Activated naive CD4-positive, alpha-beta T cell treated with anti-CD3 and anti-CD28 coated beads, Interleukin-2, amount 50 U/mL, for 72 hours (primary cell): ENCODE results near the gene DRGX. TPM values are rescaled to one million over a fixed set of nuclear protein-coding genes. Genes with fewer than 3 reads are reported as not detected.

Source experiments
- ATAC-seq, 2 donors: fragments of 150-1000 bp; cut with Tn5 transposase; 2 replicates each; pipeline ENCODE4 v1.10.0; 2021; ENCODE audit warnings: mild to moderate bottlenecking in 2 of 2, moderate library complexity in 2 of 2
- DNase-seq, 2 donors: peaks; one replicate each; pipeline ENCODE4 v3.0.0; 2021 to 2022; ENCODE audit warnings: low spot score in 2 of 2
- H3K27ac Mint-ChIP-seq, 2 donors: one replicate each; pipeline ENCODE4 v1.8.0; 2022; ENCODE audit warnings: mild to moderate bottlenecking in 2 of 2, mixed read lengths in 2 of 2
- H3K36me3 Mint-ChIP-seq, 2 donors: one replicate each; pipeline ENCODE4 v1.8.0; 2022; ENCODE audit warnings: mixed read lengths in 2 of 2
- H3K9me3 Mint-ChIP-seq, 2 donors: one replicate each; pipeline ENCODE4 v1.8.0; 2022; ENCODE audit warnings: mixed read lengths in 2 of 2
- total RNA-seq, 2 donors: library from RNA; stranded (reverse); gene quantifications; one replicate each; pipeline ENCODE4 v1.2.3, GENCODE V29; 2022

DRGX gene
- total RNA-seq, 2 donors from 2014 or later, result not detected

DNA sequence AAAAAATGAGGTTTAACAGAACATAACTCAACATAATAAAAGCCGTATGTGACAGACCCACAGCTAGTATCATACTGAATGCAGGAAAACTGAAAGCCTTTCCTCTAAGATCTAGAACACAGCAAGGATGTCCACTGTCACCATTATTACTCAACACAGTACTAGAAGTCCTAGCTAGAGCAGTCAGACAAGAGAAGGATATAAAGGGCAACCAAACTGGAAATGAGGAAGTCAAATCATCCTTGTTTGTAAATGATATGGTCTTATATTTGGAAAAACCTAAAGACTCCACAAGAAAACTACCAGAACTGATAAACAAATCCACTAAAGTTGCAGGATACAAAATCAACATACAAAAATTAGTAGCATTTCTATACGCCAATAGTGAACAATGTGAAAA, 51.0 kb downstream of the DRGX start:
- H3K36me3 Mint-ChIP-seq, result no peaks in the 10 kb centered on the region
- ATAC-seq, result no peak
- peaks cover 3 to 7% of the 10 kb centered on the region in 2 donors for H3K9me3 Mint-ChIP-seq
- H3K27ac Mint-ChIP-seq, result no peak overlapping the region
- DNase-seq, result no peak

- Mint-ChIP-seq H3K9me3 (peaks cover 16 to 23% of the 10 kb centered on the region in 2 donors), H3K36me3 (peaks cover 18 to 26% of the 10 kb centered on the region in 2 donors), H3K27ac (no peak overlapping the region)
- DNase-seq, result no peak
- ATAC-seq, result no peak
These were observed 57.3 kb downstream of the DRGX start for GRCh38 chr10:49338604-49339003.

DNA sequence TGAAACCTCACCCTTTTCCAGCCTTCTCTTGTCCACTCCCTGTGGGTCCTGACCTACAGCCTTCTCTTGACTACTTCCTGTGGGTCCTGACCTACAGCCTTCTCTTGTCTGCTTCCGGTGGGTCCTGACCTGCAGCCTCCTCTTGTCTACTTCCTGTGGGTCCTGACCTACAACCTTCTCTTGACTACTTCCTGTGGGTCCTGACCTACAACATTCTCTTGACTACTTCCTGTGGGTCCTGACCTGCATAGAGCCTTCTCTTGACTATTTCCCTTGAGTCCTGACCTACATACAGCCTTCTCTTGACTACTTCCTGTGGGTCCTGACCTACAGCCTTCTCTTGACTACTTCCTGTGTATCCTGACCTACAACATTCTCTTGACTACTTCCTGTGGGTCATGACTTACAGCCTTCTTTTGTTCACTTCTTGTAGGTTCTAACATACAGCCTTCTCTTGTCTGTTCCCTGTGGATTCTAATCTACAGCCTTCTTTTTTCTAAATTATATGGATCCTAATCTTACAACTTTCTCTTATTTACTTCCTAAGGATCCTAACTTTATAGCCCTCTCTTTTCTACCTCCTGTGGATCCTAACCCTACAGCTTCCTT, 60.4 kb downstream of the DRGX start:
- DNase-seq (no peak), ATAC-seq (no peak)
- Mint-ChIP-seq H3K27ac (peak overlapping the region; percentile 56 to 73), H3K36me3 (peaks cover 19 to 27% of the 10 kb centered on the region in 2 donors), H3K9me3 (peaks cover 16 to 26% of the 10 kb centered on the region in 2 donors)

GRCh38 chr10:49334964-49335363, 60.9 kb downstream of the DRGX start:
- peaks cover 19 to 27% of the 10 kb centered on the region in 2 donors for H3K36me3 Mint-ChIP-seq
- H3K27ac Mint-ChIP-seq, result peak overlapping the region in 1 of 2 donors; percentile 73
- DNase-seq (no peak), ATAC-seq (no peak)
- H3K9me3 Mint-ChIP-seq, result peaks cover 16 to 26% of the 10 kb centered on the region in 2 donors

DNA sequence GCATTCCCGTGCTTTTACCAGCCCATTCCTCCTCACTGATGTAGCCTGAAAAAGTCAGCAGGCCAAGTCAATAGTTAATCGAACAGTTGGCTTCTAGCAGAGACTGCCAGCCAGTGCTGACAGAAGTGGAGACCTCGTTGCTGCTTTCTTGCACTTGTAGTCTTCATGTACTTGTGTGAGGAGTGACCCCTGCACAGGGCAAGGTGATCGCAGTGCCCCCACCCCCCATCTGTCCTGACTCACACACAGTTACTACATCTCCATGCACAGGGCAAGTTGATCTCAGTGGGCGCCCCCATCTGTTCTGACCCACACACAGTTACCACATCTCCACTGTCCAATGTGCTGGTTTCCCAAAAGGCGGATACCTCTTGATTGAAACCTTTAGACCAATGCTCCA, 62.7 kb downstream of the DRGX start:
- no peak overlapping the region for H3K27ac Mint-ChIP-seq
- peaks cover 19 to 27% of the 10 kb centered on the region in 2 donors for H3K36me3 Mint-ChIP-seq
- DNase-seq (no peak), ATAC-seq (no peak)
- H3K9me3 Mint-ChIP-seq, result peaks cover 16 to 26% of the 10 kb centered on the region in 2 donors

DNA sequence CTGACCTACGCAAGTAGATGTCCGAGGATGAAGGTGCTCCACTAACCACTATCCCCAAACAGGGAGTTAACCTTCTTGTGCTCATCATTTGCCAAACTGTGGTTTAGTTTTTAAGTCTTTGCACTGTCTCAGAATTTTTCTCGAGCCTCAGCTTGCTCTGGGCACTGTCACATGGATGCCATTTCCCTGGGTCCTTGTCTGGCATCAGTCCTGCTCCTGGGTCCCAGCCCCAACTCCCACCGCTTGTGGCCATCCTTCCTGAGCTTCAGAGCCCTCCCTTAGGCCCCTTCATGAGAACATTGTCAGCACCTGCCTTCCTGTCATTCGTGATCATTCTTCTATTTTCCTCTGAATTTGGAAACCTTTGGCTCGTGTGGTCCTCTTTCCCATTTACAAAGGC, 63.1 kb downstream of the DRGX start:
- DNase-seq, result no peak
- ATAC-seq, result no peak
- Mint-ChIP-seq H3K9me3 (peaks cover 16 to 26% of the 10 kb centered on the region in 2 donors), H3K36me3 (peaks cover 19 to 27% of the 10 kb centered on the region in 2 donors), H3K27ac (no peak overlapping the region)

- H3K27ac Mint-ChIP-seq, result no peak overlapping the region
- H3K36me3 Mint-ChIP-seq, result peaks cover 19 to 27% of the 10 kb centered on the region in 2 donors
- H3K9me3 Mint-ChIP-seq, result peaks cover 16 to 26% of the 10 kb centered on the region in 2 donors
- ATAC-seq, result no peak
- no peak for DNase-seq
These were observed 63.6 kb downstream of the DRGX start for GRCh38 chr10:49332333-49332732.

- Mint-ChIP-seq H3K36me3 (peaks cover 19 to 27% of the 10 kb centered on the region in 2 donors), H3K27ac (no peak overlapping the region), H3K9me3 (peaks cover 16 to 26% of the 10 kb centered on the region in 2 donors)
- ATAC-seq (no peak), DNase-seq (no peak)
These were observed 64.5 kb downstream of the DRGX start for GRCh38 chr10:49331431-49331830.

- ATAC-seq, result no peak
These were observed 65.7 kb downstream of the DRGX start for GRCh38 chr10:49330127-49330665.

GRCh38 chr10:49329146-49329505, 66.8 kb downstream of the DRGX start:
- H3K9me3 Mint-ChIP-seq, result peaks cover 0 to 8% of the 10 kb centered on the region in 2 donors
- ATAC-seq (no peak), DNase-seq (no peak)
- peaks cover 6% of the 10 kb centered on the region in 2 donors for H3K36me3 Mint-ChIP-seq
- no peak overlapping the region for H3K27ac Mint-ChIP-seq

More at GRCh38 chr10:49330127-49330665, 65.7 kb downstream of the DRGX start:
- Mint-ChIP-seq H3K36me3 (peaks cover 8 to 17% of the 10 kb centered on the region in 2 donors), H3K27ac (no peak overlapping the region), H3K9me3 (peaks cover 6 to 16% of the 10 kb centered on the region in 2 donors)
- no peak for DNase-seq

DNA sequence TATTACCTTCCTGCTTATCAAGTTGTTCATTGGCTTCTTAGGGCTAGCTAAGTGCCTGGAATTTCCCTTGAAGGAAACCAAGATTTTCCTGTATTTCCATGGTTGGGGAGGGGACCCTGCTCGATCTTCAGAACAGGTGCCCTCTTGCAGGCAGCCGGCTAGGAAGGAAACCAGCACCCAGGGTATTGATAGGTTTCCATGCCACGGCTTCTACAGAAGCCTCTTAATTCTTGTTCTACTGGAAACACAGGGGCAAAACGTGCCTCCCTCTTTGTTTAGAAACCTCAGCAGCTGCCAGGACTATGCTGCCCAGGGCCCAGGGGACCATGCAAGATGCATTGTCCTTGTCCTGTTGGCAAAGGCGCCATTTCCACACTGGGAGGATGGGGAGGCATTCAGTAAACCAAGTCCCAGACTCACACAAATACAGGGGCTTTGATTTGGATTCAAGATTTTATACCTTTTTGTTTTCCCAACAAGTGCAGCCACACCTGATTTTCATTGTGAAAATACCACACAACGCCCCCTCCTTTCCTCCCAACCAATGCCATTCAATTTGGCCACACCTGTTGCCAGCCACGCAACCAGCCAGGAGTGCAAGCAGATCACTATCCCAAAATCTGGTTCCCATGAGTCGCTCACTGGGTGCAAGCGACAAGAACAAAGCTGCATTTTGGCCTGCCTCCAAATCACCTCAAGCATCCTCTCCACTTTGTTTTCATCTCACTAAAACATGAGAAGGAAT, 67.3 kb downstream of the DRGX start:
- Mint-ChIP-seq H3K9me3 (peaks cover 0 to 3% of the 10 kb centered on the region in 2 donors), H3K36me3 (peaks cover under 1% of the 10 kb centered on the region in 2 donors), H3K27ac (no peak overlapping the region)
- DNase-seq (no peak), ATAC-seq (no peak)

GRCh38 chr10:49327036-49327813, 68.7 kb downstream of the DRGX start:
- Mint-ChIP-seq H3K9me3 (no peaks in the 10 kb centered on the region), H3K36me3 (no peaks in the 10 kb centered on the region), H3K27ac (peak overlapping the region in 1 of 2 donors; percentile 76)
- no peak for DNase-seq
- no peak for ATAC-seq

- Mint-ChIP-seq H3K9me3 (no peaks in the 10 kb centered on the region), H3K27ac (no peak overlapping the region), H3K36me3 (no peaks in the 10 kb centered on the region)
- no peak for ATAC-seq
- DNase-seq, result no peak
These were observed 69.7 kb downstream of the DRGX start for GRCh38 chr10:49325916-49326783.

- H3K36me3 Mint-ChIP-seq, result no peaks in the 10 kb centered on the region
- H3K27ac Mint-ChIP-seq, result no peak overlapping the region
- H3K9me3 Mint-ChIP-seq, result no peaks in the 10 kb centered on the region
- DNase-seq (no peak), ATAC-seq (no peak)
These were observed 70.6 kb downstream of the DRGX start for GRCh38 chr10:49325131-49325915.

DNA sequence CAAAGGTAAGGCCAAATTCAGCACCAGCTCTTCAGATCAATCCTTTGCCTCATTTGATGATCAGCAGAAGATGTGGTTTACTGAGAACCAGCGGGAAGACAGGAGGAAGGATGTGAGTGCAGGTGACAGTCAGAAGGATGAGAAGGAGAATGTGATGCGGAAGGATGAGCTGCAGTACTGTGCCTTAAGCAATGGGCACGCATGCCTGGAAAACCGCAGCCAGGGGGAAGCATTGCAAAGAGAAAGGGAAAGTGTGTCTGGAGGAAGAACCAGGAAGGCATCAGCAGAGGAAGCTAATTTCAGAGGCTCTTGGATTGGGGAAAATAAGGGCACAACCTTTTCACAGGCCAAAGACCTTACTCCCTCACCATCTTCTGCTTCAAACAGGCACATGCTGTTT, 71.2 kb downstream of the DRGX start:
- no peak for ATAC-seq
- Mint-ChIP-seq H3K9me3 (no peaks in the 10 kb centered on the region), H3K36me3 (no peaks in the 10 kb centered on the region), H3K27ac (peak overlapping the region in 1 of 2 donors; percentile 44)
- no peak for DNase-seq
